HepG2 (cell line): ENCODE results near the gene PLD1. TPM values are rescaled to one million over a fixed set of nuclear protein-coding genes. Genes with fewer than 3 reads are reported as not detected.

Experiments
- ATAC-seq: fragments of 200-7000 bp; cut with Tn5 transposase; 3 replicates; pipeline ENCODE4 v1.9.1; 2020; ENCODE audit warnings: mild to moderate bottlenecking, moderate library complexity
- BruUV-seq: library from RNA; stranded (reverse); fragments of 400-500 nt; replicated peaks from 2 replicates; lab custom pipeline; 2021; lab: Mats Ljungman, UMichigan
- CTCF ChIA-PET: fragments of 300-600 bp; formaldehyde crosslinking; extraction: SDS; loops from one replicate; lab custom pipeline; 2021; ENCODE audit warnings: low total read pairs, inconsistent platforms, low intra/inter-chr PET ratio; lab: Yijun Ruan, JAX
- POLR2A ChIA-PET: fragments of 350-600 bp; sonication (Branson Sonifier 250); formaldehyde crosslinking; loops from one replicate; lab custom pipeline; 2020; ENCODE audit warnings: antibody characterized with exemption, inconsistent platforms; lab: Yijun Ruan, JAX
- DNase-seq: peaks from one replicate; pipeline ENCODE4 v3.0.0-alpha.2; 2015; ENCODE audit warnings: low spot score
- FAIRE-seq: peaks from 3 replicates; lab custom pipeline; 2011; peaks lifted over from hg19 to GRCh38; lab: Jason Lieb, UNC
- H2AFZ ChIP-seq: one replicate; pipeline ENCODE4 v1.6.1; 2011; ENCODE audit warnings: low read length, inconsistent platforms
- H3K27ac ChIP-seq: fragments of 300-600 bp; 3 replicates; pipeline ENCODE4 v1.8.0; 2011; ENCODE audit warnings: mixed run types, mild to moderate bottlenecking, mixed read lengths, low read length, inconsistent platforms; ENCODE audit not compliant: insufficient read depth; ENCODE audit errors: extremely low read length
- H3K27me3 ChIP-seq, 2 experiments: fragments of 200-600 bp in 1 of 2; 2 replicates in 1 of 2; 3 replicates in 1 of 2; pipeline versions ENCODE4 v1.6.0 to v1.8.0; 2011; ENCODE audit warnings: low read length in 2 of 2, mild to moderate bottlenecking in 2 of 2, moderate library complexity in 2 of 2, inconsistent platforms in 1 of 2; ENCODE audit not compliant: insufficient read depth in 2 of 2, control insufficient read depth in 1 of 2
- H3K36me3 ChIP-seq, 2 experiments: fragments of 200-600 bp in 1 of 2; replicated peaks in 1 of 2; 2 replicates in 1 of 2; 3 replicates in 1 of 2; pipeline versions ENCODE4 v1.5.1 to v1.8.0; 2011; ENCODE audit warnings: low read length in 2 of 2, inconsistent platforms in 1 of 2; ENCODE audit not compliant: insufficient read depth in 2 of 2, control insufficient read depth in 1 of 2
- H3K4me1 ChIP-seq: 2 replicates; pipeline ENCODE4 v1.5.1; 2012; ENCODE audit warnings: low read length, inconsistent platforms; ENCODE audit not compliant: insufficient read depth
- H3K4me2 ChIP-seq: 2 replicates; pipeline ENCODE4 v1.6.0; 2011; ENCODE audit warnings: low read depth, low read length, inconsistent platforms
- H3K4me3 ChIP-seq, 3 experiments: fragments of 200-600 bp in 1 of 3; sonication (generic), shearing (Covaris generic) in 1 of 3; replicated peaks in 1 of 3; 2 replicates each; pipeline ENCODE4 v1.5.1; 2011 to 2016; ENCODE audit warnings: low read length in 3 of 3, inconsistent platforms in 2 of 3, low read depth in 2 of 3, mild to moderate bottlenecking in 2 of 3, control low read depth in 1 of 3, mixed read lengths in 1 of 3; ENCODE audit not compliant: insufficient read depth in 1 of 3
- H3K79me2 ChIP-seq: one replicate; pipeline ENCODE4 v1.6.1; 2011; ENCODE audit warnings: low read length, inconsistent platforms; ENCODE audit not compliant: insufficient read depth
- H3K9ac ChIP-seq: 2 replicates; pipeline ENCODE4 v1.6.0; 2011; ENCODE audit warnings: mild to moderate bottlenecking, low read depth, low read length, inconsistent platforms; ENCODE audit not compliant: insufficient read depth
- H3K9me3 ChIP-seq: 2 replicates; pipeline ENCODE4 v1.5.1; 2012; ENCODE audit warnings: mild to moderate bottlenecking, low read length
- H4K20me1 ChIP-seq: 2 replicates; pipeline ENCODE4 v1.6.0; 2011; ENCODE audit warnings: inconsistent platforms, mild to moderate bottlenecking, low read length, moderate library complexity; ENCODE audit not compliant: insufficient read depth
- ATF1 ChIP-seq: IDR thresholded peaks from 2 replicates; pipeline ENCODE4 v1.6.1; 2016; ENCODE audit warnings: mild to moderate bottlenecking, control low read depth
- CCAR2 ChIP-seq: fragments of 200-400 bp; formaldehyde crosslinking; optimal IDR thresholded peaks from 2 replicates; pipeline ENCODE3; 2018; ENCODE audit warnings: low read depth, mild to moderate bottlenecking, low read length, moderate library complexity
- CENPX ChIP-seq: sonication (generic); formaldehyde crosslinking; IDR thresholded peaks from 2 replicates; pipeline ENCODE4 v1.9.0; 2021; ENCODE audit warnings: mild to moderate bottlenecking, missing genetic modification reagents, moderate library complexity
- DDIT3 ChIP-seq: sonication (generic); formaldehyde crosslinking; IDR thresholded peaks from 2 replicates; pipeline ENCODE4 v1.4.0; 2020; ENCODE audit warnings: mild to moderate bottlenecking, missing genetic modification reagents
- HOXA7 ChIP-seq: sonication (generic); formaldehyde crosslinking; IDR thresholded peaks from 2 replicates; pipeline ENCODE4 v1.8.1; 2022; ENCODE audit warnings: mild to moderate bottlenecking, missing genetic modification reagents, moderate library complexity
- IKZF1 ChIP-seq: fragments of 450-650 bp; IDR thresholded peaks from 2 replicates; pipeline ENCODE4 v1.7.1; 2016
- MAF1 ChIP-seq: sonication (generic); formaldehyde crosslinking; IDR thresholded peaks from 2 replicates; pipeline ENCODE4 v1.5.0; 2020; ENCODE audit warnings: missing genetic modification reagents, borderline replicate concordance
- MBNL3 ChIP-seq: fragments of 250-450 bp; sonication (Bioruptor Pico); conservative IDR thresholded peaks from 2 replicates; pipeline ENCODE4 v1.8.0; 2022; ENCODE audit warnings: mild to moderate bottlenecking, inconsistent platforms
- MTA1 ChIP-seq: sonication (generic); formaldehyde crosslinking; IDR thresholded peaks from 2 replicates; pipeline ENCODE4 v1.4.0; 2020; ENCODE audit warnings: missing genetic modification reagents, mild to moderate bottlenecking, borderline replicate concordance
- PHF5A ChIP-seq: IDR thresholded peaks from one replicate; pipeline ENCODE4 v1.6.1; 2018; ENCODE audit warnings: low read depth, missing genetic modification reagents; ENCODE audit not compliant: unreplicated experiment
- PITX1 ChIP-seq: sonication (generic); formaldehyde crosslinking; IDR thresholded peaks from 2 replicates; pipeline ENCODE4 v1.5.1; 2020; ENCODE audit warnings: mild to moderate bottlenecking, missing genetic modification reagents
- TBX3 ChIP-seq: fragments of 450-650 bp; IDR thresholded peaks from 2 replicates; pipeline ENCODE4 v1.6.1; 2017; ENCODE audit warnings: antibody characterized with exemption, mild to moderate bottlenecking, inconsistent platforms, borderline replicate concordance
- TEAD2 ChIP-seq: sonication (generic); formaldehyde crosslinking; IDR thresholded peaks from 2 replicates; pipeline ENCODE4 v1.9.0; 2021; ENCODE audit warnings: missing genetic modification reagents
- THAP8 ChIP-seq: sonication (generic); formaldehyde crosslinking; IDR thresholded peaks from 2 replicates; pipeline ENCODE4 v1.5.1; 2020; ENCODE audit warnings: missing genetic modification reagents, mild to moderate bottlenecking, borderline replicate concordance
- ZBTB10 ChIP-seq: sonication (generic); formaldehyde crosslinking; IDR thresholded peaks from 2 replicates; pipeline ENCODE4 v1.4.0; 2020; ENCODE audit warnings: missing genetic modification reagents, borderline replicate concordance
- ZNF234 ChIP-seq: sonication (generic); formaldehyde crosslinking; conservative IDR thresholded peaks from 2 replicates; pipeline ENCODE4 v1.5.1; 2020; ENCODE audit warnings: mild to moderate bottlenecking, missing genetic modification reagents
- ZNF558 ChIP-seq: sonication (generic); formaldehyde crosslinking; IDR thresholded peaks from 2 replicates; pipeline ENCODE4 v1.9.0; 2022; ENCODE audit warnings: mild to moderate bottlenecking, missing genetic modification reagents, borderline replicate concordance
- ZNF816 ChIP-seq: sonication (generic); formaldehyde crosslinking; IDR thresholded peaks from 2 replicates; pipeline ENCODE4 v1.8.0; 2022; ENCODE audit warnings: missing genetic modification reagents, mild to moderate bottlenecking, borderline replicate concordance
- ZNF841 ChIP-seq: sonication (generic); formaldehyde crosslinking; IDR thresholded peaks from 2 replicates; pipeline ENCODE4 v1.8.1; 2023; ENCODE audit warnings: missing genetic modification reagents, borderline replicate concordance
- in situ Hi-C: cut with HindIII; loops from 2 replicates; pipeline ENCODE4 v1.10.0; 2017; ENCODE audit warnings: low pct_unique_long_range_greater_than_20kb; ENCODE audit not compliant: extremely low pct_ligation_motif_present
- intact Hi-C: fragments of 100-400 bp; cut with micrococcal nuclease; formaldehyde crosslinking; loops from one replicate; pipeline ENCODE4 v1.10.0; 2022; ENCODE audit not compliant: unreplicated experiment
- polyA plus RNA-seq, 8 experiments: library from polyadenylated mRNA; depleted of rRNA in 3 of 8; stranded (reverse) in 7 of 8; unstranded in 1 of 8; fragments of >200 nt; fragmentation: Illumina TruSeq in 4 of 8; extraction: Trizol in 4 of 8; gene quantifications; 2 replicates each; pipeline versions ENCODE4 v1.2.1 to v1.2.3, GENCODE V29; 2011 to 2016; ENCODE audit warnings: low read depth in 4 of 8, missing spikeins in 1 of 8, mixed read lengths in 1 of 8; ENCODE audit not compliant: insufficient read depth in 1 of 8
- total RNA-seq, 5 experiments: library from RNA; depleted of rRNA; stranded (reverse); fragments of >200 nt; fragmentation: Illumina TruSeq; extraction: Trizol; gene quantifications; 2 replicates each; pipeline ENCODE4 v1.2.3, GENCODE V29; 2016; ENCODE audit warnings: low read depth in 1 of 5
- TF ChIP-seq, protein P1 (sequence below): conservative IDR thresholded peaks from 2 replicates; pipeline ENCODE4 v1.6.1; 2018; ENCODE audit warnings: missing genetic modification reagents

PLD1 gene
- total and polyA plus RNA-seq, 2 of the 13 experiments (the other 11 are each of a cell fraction or from before 2014, with no cell fraction given): 27.1 to 59.4 TPM

GRCh38 chr3:171569571-171570132 lies 240.6 kb downstream of the PLD1 start (continued):
- TF ChIP-seq TBX3 (no peak), THAP8 (CRISPR knock-in tag) (no peak), ZNF816 (CRISPR knock-in tag) (no peak), MAF1 (CRISPR knock-in tag) (no peak)

GRCh38 chr3:171568766-171569165 lies 241.5 kb downstream of the PLD1 start:
- TF ChIP-seq, protein P1, sequence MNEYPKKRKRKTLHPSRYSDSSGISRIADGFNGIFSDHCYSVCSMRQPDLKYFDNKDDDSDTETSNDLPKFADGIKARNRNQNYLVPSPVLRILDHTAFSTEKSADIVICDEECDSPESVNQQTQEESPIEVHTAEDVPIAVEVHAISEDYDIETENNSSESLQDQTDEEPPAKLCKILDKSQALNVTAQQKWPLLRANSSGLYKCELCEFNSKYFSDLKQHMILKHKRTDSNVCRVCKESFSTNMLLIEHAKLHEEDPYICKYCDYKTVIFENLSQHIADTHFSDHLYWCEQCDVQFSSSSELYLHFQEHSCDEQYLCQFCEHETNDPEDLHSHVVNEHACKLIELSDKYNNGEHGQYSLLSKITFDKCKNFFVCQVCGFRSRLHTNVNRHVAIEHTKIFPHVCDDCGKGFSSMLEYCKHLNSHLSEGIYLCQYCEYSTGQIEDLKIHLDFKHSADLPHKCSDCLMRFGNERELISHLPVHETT (CRISPR knock-in tag): no peak
- no peak for TF ChIP-seq ZNF558 (CRISPR knock-in tag)
- no peak for TF ChIP-seq ZBTB10 (CRISPR knock-in tag)
- no peak for TF ChIP-seq DDIT3 (CRISPR knock-in tag)
- no peak for TF ChIP-seq HOXA7 (CRISPR knock-in tag)
- TF ChIP-seq CENPX (CRISPR knock-in tag): no peak
- no peak for TF ChIP-seq PITX1 (CRISPR knock-in tag)
- no peak for TF ChIP-seq ATF1 (CRISPR knock-in tag)
- TF ChIP-seq IKZF1: no peak
- TF ChIP-seq PHF5A (CRISPR knock-in tag): no peak
- no peak for TF ChIP-seq CCAR2
- no peak for TF ChIP-seq ZNF841 (CRISPR knock-in tag)
- TF ChIP-seq MBNL3 (CRISPR knock-in tag): no peak
- no peak for TF ChIP-seq MTA1 (CRISPR knock-in tag)
- TF ChIP-seq TEAD2: no peak
- no peak for TF ChIP-seq ZNF234 (CRISPR knock-in tag)
- no TSS peak for BruUV-seq
- Histone ChIP-seq H3K4me3 (no peak overlapping the region), H3K27ac (no peak overlapping the region), H3K4me2 (no peak overlapping the region), H2AFZ (no peak overlapping the region), H3K36me3 (no peaks in the 10 kb centered on the region), H3K79me2 (no peaks in the 10 kb centered on the region), H4K20me1 (no peaks in the 10 kb centered on the region), H3K4me1 (peaks cover 15% of the 10 kb centered on the region), H3K9ac (no peak overlapping the region), H3K9me3 (no peaks in the 10 kb centered on the region), H3K27me3 (no peaks in the 10 kb centered on the region)
- CTCF ChIA-PET: no interaction called here
- DNase-seq (no peak), ATAC-seq (no peak), FAIRE-seq (no peak)
- POLR2A ChIA-PET: no interaction called here
- in situ Hi-C loops (loop anchor here (5.0 kb wide), 2 partner anchors 381 to 606 kb away; no protein-coding TSS in a partner anchor), intact Hi-C loops (no loop called here)
